ENCODE data around the gene LAIR1.
"Not testable (repeated sequence)": the region's sequence is repeated elsewhere in the genome, so short reads cannot be mapped to it uniquely, and the experiment has no call there.

DNA sequence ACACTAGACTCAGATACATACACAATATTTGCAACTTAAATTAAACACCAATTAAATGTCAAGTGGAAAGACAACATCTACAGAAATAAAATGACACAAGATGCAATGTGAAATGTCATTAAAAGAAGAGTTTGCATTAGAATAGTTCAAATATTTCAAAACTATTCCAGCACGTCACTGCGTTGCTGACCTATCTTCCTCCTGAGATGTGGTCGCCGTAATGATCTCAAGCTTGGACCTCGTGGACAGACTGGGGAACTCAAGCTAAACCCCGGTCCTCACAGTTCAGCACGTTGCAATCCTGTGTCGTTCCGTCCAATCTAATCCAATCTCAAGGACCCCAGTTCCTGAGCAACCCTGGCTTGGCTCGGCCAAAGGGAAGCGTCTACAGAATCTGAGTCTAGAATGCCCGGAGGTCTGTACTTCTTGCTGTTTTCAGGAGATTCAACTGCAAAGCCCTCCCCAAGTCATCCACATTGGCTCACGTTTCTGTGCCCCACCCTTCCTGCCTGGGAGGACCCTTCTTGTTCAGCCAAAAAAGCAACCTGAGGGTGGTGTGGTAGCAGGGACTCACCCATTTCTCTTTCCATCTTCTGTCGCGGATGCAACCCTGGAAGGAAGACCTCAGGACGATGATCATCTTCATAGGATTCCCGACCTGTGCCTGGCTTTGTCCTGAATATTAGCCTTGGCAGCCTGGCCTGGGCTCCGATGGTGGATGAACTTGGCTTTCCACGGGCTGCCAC lies 5.1 kb upstream of the LAIR1 start:
- TF ChIP-seq SUZ12 (IDR thresholded peaks at IDR 0.05; ENCODE audit: extremely low read depth, insufficient read depth, insufficient read length); YY1 (IDR thresholded peaks at IDR 0.05; ENCODE audit: insufficient read depth, insufficient read length); ZNF274 (IDR thresholded peaks at IDR 0.05; ENCODE audit: low read depth, low read length): not testable (repeated sequence)

All from NT2/D1 (cell line).